ENCODE results near the gene ADGB. TPM values are rescaled to one million over a fixed set of nuclear protein-coding genes. Genes with fewer than 3 reads are reported as not detected.

ADGB gene
- total RNA-seq, 6 experiments from 2014 or later, result not detected

- no peaks in the 10 kb centered on the region for H3K36me3 Mint-ChIP-seq (ENCODE audit: low read depth)
- no peak overlapping the region for H3K27ac Mint-ChIP-seq
- no peak overlapping the region for H3K4me3 Mint-ChIP-seq
- no peaks in the 10 kb centered on the region for H3K4me1 Mint-ChIP-seq (ENCODE audit: low read depth)
- no peak for DNase-seq
- no peaks in the 10 kb centered on the region for H3K9me3 Mint-ChIP-seq
- H3K27me3 Mint-ChIP-seq (ENCODE audit: insufficient read depth), result no peaks in the 10 kb centered on the region; the same call in 1 of the 2 replicates
- TF ChIP-seq CTCF (IDR thresholded peaks at IDR 0.05), result peak; percentile 36; the same call in 1 of the 2 replicates
Observed at GRCh38 chr6:146775220-146775619, 176.4 kb downstream of the ADGB start.

GRCh38 chr6:146781836-146782235 lies 183.1 kb downstream of the ADGB start:
- TF ChIP-seq CTCF (IDR thresholded peaks at IDR 0.05), result no peak
- Mint-ChIP-seq H3K36me3 (ENCODE audit: low read depth) (no peaks in the 10 kb centered on the region), H3K9me3 (no peaks in the 10 kb centered on the region), H3K4me1 (ENCODE audit: low read depth) (no peaks in the 10 kb centered on the region), H3K27me3 (ENCODE audit: insufficient read depth) (no peaks in the 10 kb centered on the region), H3K27ac (no peak overlapping the region), H3K4me3 (no peak overlapping the region)
- no peak for DNase-seq

- DNase-seq, result peak; percentile 10
- H3K36me3 Mint-ChIP-seq (ENCODE audit: low read depth), result no peaks in the 10 kb centered on the region
- peaks cover 1% of the 10 kb centered on the region; the same call in 1 of the 2 replicates for H3K27me3 Mint-ChIP-seq (ENCODE audit: insufficient read depth)
- peak; percentile 82 for TF ChIP-seq CTCF (IDR thresholded peaks at IDR 0.05)
- no peak overlapping the region for H3K4me3 Mint-ChIP-seq
- H3K9me3 Mint-ChIP-seq, result no peaks in the 10 kb centered on the region
- H3K4me1 Mint-ChIP-seq (ENCODE audit: low read depth), result peaks cover 6% of the 10 kb centered on the region
- H3K27ac Mint-ChIP-seq, result no peak overlapping the region
Observed at GRCh38 chr6:146785001-146785585, 186.3 kb downstream of the ADGB start.

- no peaks in the 10 kb centered on the region for H3K36me3 Mint-ChIP-seq (ENCODE audit: low read depth)
- peaks cover 1% of the 10 kb centered on the region; the same call in 1 of the 2 replicates for H3K27me3 Mint-ChIP-seq (ENCODE audit: insufficient read depth)
- no peaks in the 10 kb centered on the region for H3K9me3 Mint-ChIP-seq
- TF ChIP-seq CTCF (IDR thresholded peaks at IDR 0.05), result no peak
- H3K4me3 Mint-ChIP-seq, result peak overlapping the region; percentile 78
- peak overlapping the region; percentile 11; the same call in 1 of the 2 replicates for H3K27ac Mint-ChIP-seq
- peaks cover 6% of the 10 kb centered on the region for H3K4me1 Mint-ChIP-seq (ENCODE audit: low read depth)
- DNase-seq, result no peak
Observed at GRCh38 chr6:146787876-146788508, 189.2 kb downstream of the ADGB start.

- no peak overlapping the region for H3K4me3 Mint-ChIP-seq
- DNase-seq, result no peak
- H3K4me1 Mint-ChIP-seq (ENCODE audit: low read depth), result peaks cover 6% of the 10 kb centered on the region
- H3K36me3 Mint-ChIP-seq (ENCODE audit: low read depth), result no peaks in the 10 kb centered on the region
- no peaks in the 10 kb centered on the region for H3K9me3 Mint-ChIP-seq
- no peak overlapping the region for H3K27ac Mint-ChIP-seq
- no peak for TF ChIP-seq CTCF (IDR thresholded peaks at IDR 0.05)
- peaks cover 1% of the 10 kb centered on the region; the same call in 1 of the 2 replicates for H3K27me3 Mint-ChIP-seq (ENCODE audit: insufficient read depth)
Observed at GRCh38 chr6:146790561-146791091, 191.9 kb downstream of the ADGB start.
